Measurements from ENCODE around the gene CFAP99.
A peak's percentile ranks its signal among the peaks of the same experiment; 100 is the strongest.
"Not testable (repeated sequence)": the region's sequence is repeated elsewhere in the genome, so short reads cannot be mapped to it uniquely, and the experiment has no call there.

Gene CFAP99

GRCh38 chr4:2458546-2459491, 40.1 kb downstream of the CFAP99 start:
- no peak for TF ChIP-seq CTCF (IDR thresholded peaks at IDR 0.05; ENCODE audit: borderline replicate concordance, insufficient read depth, low read depth, low read length)
- H3K4me3 ChIP-seq (ENCODE audit: low read depth, low read length): no peak overlapping the region

DNA sequence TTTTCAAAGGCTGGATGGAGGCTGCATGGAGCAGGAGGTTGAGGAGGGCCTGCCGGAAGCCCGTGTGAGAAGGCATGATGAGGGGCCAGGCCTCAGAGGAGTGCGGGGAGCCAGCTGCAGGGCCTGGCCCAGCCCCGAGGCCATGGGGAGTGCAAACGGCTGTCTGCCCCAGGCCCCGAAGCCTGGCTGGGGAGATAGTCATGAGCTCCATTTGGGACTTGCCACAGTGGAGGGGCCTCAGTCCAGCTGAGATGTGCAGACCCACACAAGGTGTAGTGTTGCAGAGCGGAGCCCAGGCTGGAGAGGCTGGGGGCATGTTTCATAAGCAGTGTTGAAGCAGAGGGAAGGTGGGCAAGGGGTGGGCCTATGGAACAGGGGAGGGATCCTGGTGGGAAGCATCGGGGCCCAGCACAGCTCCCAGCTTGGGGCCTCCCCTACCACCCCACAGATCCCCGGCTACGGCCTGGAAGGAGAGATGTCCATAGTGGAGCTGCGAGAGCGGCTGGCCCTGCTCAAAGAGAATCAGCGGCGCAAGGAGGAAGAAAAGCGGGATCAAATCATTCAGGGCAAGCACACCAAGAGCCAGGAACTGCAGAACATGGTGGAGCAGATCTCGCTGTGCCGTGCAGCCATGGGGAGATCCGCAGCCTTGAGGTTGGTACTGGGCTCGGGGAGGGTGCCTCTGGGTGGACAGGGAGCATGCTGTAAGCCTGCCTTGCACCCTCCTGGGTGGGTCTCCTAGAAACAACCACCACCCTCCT, 41.0 kb downstream of the CFAP99 start:
- no peak overlapping the region for H3K4me3 ChIP-seq (ENCODE audit: low read depth, low read length)
- no peak for TF ChIP-seq CTCF (IDR thresholded peaks at IDR 0.05; ENCODE audit: borderline replicate concordance, insufficient read depth, low read depth, low read length)

- no peak for TF ChIP-seq CTCF (IDR thresholded peaks at IDR 0.05; ENCODE audit: borderline replicate concordance, insufficient read depth, low read depth, low read length)
- no peak overlapping the region for H3K4me3 ChIP-seq (ENCODE audit: low read depth, low read length)
These were observed 42.6 kb downstream of the CFAP99 start for GRCh38 chr4:2461246-2461960.

DNA sequence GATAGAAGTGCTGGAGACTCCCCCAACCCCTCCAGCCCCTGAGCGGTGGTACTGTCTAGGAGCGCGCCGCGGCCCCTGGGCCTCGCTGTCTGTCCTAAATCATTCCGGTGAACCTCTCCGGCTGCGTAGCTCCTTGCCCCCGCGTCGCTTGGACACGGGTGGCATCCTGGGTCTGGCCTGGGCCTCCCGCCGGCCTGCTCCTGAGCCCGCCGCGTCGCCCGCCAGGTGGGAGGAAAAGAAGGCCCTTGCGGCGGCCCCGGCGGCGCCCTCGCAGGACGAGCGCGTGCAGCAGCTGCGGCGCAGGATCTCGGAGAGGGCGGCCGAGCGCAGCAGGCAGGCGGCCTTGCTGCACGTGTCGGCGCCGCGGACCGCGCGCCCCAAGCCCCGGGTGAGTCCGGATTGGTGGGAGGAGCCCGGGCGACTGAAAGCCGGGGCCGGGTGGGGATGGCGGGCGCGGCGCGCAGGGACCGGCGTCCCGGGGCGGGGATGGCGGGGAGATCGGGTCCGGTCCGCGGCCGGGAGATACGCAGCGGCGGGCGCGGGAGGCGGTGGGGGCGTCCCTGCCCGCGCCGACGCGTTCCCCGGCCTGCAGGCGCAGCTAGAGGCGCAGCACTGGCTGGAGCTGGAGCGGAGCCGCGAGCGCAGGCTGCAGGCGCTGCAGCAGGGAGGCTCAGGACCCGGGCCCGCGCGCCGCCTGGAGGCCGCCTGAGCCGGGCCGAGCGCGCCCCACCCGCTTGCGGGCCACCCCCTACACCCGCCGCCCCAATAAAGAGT, 43.6 kb downstream of the CFAP99 start:
- peak overlapping the region; percentile 47 for H3K4me3 ChIP-seq (ENCODE audit: low read depth, low read length)
- TF ChIP-seq CTCF (IDR thresholded peaks at IDR 0.05; ENCODE audit: borderline replicate concordance, insufficient read depth, low read depth, low read length): peak; percentile 70

GRCh38 chr4:2462992-2463762, 44.4 kb downstream of the CFAP99 start:
- TF ChIP-seq CTCF (IDR thresholded peaks at IDR 0.05; ENCODE audit: borderline replicate concordance, insufficient read depth, low read depth, low read length): no peak
- H3K4me3 ChIP-seq (ENCODE audit: low read depth, low read length): no peak overlapping the region

DNA sequence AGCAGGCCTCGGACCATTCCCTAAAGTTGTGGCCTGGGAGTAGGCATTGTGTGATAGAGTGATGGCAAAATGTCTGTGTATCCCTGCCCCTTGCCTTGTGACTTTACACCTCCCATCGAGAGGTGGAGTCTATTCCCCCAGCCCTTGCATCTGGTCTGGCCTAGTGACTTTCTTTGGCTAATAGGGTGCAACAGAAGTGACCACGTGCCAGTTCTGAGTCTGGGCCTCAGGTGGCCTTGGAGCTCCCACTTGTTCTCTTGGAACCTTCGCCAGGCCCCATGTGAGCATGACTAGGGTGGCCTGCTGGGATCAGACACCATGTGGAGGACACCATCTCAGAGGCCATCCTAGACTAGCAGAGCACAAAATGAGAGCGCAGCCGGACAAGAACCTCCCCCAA, 46.3 kb downstream of the CFAP99 start:
- H3K4me3 ChIP-seq (ENCODE audit: low read depth, low read length): no peak overlapping the region
- no peak for TF ChIP-seq CTCF (IDR thresholded peaks at IDR 0.05; ENCODE audit: borderline replicate concordance, insufficient read depth, low read depth, low read length)

GRCh38 chr4:2465544-2465943, 46.8 kb downstream of the CFAP99 start:
- not testable (repeated sequence) for H3K4me3 ChIP-seq (ENCODE audit: low read depth, low read length)

All from GM12875 (cell line).